ENCODE measurements around the gene MBTD1.

The MBTD1 gene

DNA sequence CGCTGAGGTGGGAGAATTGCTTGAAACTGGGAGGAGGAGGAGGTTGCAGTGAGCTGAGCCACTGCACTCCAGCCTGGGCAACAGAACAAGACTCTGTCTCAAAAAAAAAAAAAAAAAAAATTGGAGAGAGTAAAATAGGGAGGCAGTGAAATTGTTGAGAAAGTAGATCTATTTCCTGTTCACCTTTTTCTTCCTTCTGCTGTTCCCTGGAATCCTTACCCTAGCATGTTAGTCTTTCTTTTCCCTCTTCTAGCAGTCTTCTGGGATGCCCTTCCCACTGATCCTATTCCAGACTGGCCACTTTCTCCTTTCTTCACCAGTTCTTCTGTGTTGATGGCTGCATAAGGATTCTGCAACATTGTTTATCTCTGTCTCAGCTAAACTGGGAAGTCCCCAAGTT, 90.5 kb downstream of the MBTD1 start:
- H3K27me3 ChIP-seq (ENCODE audit: control insufficient read depth in 1 of 2, insufficient read depth in 2 of 2, low read length in 2 of 2): no peaks in the 10 kb centered on the region
- peaks cover 8 to 21% of the 10 kb centered on the region in 2 donors for H3K4me1 ChIP-seq (ENCODE audit: control insufficient read depth in 1 of 2, insufficient read depth in 2 of 2, low read length in 2 of 2)
- H3K36me3 ChIP-seq (ENCODE audit: control insufficient read depth in 1 of 2, insufficient read depth in 2 of 2, low read length in 2 of 2): peaks cover 10 to 44% of the 10 kb centered on the region in 2 donors
- no peak overlapping the region for H3K27ac ChIP-seq (ENCODE audit: low read depth, low read length)
- no peak overlapping the region for H3K9ac ChIP-seq (ENCODE audit: low read depth in 1 of 2, low read length in 2 of 2)
- no peaks in the 10 kb centered on the region for H3K9me3 ChIP-seq (ENCODE audit: control insufficient read depth in 1 of 2, low read length in 2 of 2)
- no peak overlapping the region for H3K4me3 ChIP-seq (ENCODE audit: low read depth in 1 of 2, low read length in 2 of 2)

DNA sequence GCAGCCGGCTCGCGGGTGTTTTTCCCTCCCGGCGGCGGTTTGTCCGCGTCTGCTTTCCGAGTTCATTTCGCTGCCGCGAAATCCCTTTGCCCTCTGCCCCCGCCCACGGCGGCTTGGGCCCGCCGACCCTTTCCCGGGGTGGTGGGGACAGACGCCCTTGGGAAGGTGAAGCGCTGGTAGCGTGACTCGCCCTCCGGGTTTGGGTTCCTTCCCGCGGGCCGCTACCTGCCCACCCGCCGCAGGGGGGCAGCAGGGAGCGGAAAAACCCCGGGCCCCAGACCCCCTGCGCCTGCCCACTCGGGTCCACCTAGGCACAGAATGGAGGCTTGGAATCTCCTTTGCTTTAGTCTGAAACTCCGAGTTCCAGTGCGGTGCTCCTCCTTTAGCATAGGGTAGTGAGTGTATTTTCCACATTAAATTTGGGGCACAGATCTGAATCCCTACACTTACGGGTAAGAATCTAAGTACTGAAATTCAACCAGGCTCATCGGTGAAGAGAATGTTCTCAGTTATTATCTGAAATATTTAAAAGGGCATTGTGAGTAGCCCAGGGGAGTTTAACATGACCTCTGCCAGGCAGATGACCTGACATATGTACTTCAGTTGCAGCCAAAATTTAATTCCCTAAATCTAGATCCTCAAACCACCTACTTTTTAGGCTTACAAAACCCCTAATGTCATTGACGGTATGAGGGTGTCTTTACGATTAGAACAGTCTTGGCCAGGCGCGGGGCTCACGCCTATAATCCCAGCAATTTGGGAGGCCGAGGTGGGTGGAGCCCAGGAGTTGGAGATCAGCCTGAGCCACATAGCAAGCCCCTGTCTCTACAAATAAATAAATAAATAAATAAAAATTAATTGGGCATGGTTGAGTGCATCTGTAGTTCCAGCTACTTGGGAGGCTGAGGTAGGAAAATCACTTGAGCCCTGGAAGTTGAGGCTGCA, 92.6 kb downstream of the MBTD1 start:
- Histone ChIP-seq H3K9ac (ENCODE audit: low read depth in 1 of 2, low read length in 2 of 2) (peak overlapping the region; percentile 71 to 99), H3K36me3 (ENCODE audit: control insufficient read depth in 1 of 2, insufficient read depth in 2 of 2, low read length in 2 of 2) (peaks cover 10 to 38% of the 10 kb centered on the region in 2 donors), H3K4me1 (ENCODE audit: control insufficient read depth in 1 of 2, insufficient read depth in 2 of 2, low read length in 2 of 2) (peaks cover 8 to 21% of the 10 kb centered on the region in 2 donors), H3K27me3 (ENCODE audit: control insufficient read depth in 1 of 2, insufficient read depth in 2 of 2, low read length in 2 of 2) (no peaks in the 10 kb centered on the region), H3K9me3 (ENCODE audit: control insufficient read depth in 1 of 2, low read length in 2 of 2) (no peaks in the 10 kb centered on the region), H3K4me3 (ENCODE audit: low read depth in 1 of 2, low read length in 2 of 2) (peak overlapping the region; percentile 73 to 95), H3K27ac (ENCODE audit: low read depth, low read length) (peak overlapping the region; percentile 94)

DNA sequence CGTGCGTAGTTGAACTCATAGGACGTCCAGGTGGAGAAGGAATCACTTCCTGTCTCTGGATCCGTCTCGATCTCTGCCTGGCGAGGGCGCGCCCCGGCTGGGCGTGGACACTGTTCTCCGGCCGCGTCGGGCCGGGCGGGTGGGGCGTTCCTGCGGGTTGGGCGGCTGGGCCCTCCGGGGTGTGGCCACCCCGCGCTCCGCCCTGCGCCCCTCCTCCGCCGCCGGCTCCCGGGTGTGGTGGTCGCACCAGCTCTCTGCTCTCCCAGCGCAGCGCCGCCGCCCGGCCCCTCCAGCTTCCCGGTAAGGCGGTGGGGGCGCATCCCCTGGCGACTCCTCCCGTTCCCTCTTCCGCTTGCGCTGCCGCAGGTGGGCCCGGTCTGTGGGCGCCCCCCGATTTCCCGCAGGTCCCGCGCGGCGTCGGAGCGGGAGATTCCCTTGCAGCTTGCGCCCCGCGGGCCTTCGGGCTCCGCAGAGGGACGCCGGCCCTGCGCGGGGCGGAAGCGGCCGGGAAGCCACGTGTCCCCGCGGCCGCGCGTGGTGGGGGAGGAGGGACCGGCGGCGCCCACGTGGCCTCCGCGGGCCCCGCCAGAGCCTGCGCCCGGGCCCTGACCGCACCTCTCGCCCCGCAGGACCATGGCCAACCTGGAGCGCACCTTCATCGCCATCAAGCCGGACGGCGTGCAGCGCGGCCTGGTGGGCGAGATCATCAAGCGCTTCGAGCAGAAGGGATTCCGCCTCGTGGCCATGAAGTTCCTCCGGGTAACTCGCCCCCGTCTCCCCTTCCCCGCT, 93.5 kb downstream of the MBTD1 start, which contains the start of gene NME2:
NME2 (plus strand) TSS at position 214 of the 789 bp plus-strand sequence; CDS start at position 634, 420 bp downstream.
- Histone ChIP-seq H3K9ac (ENCODE audit: low read depth in 1 of 2, low read length in 2 of 2) (peak within 1 kb of the TSS; percentile 80 to 99), H3K27me3 (ENCODE audit: control insufficient read depth in 1 of 2, insufficient read depth in 2 of 2, low read length in 2 of 2) (no peaks in the 10 kb centered on the region), H3K4me1 (ENCODE audit: control insufficient read depth in 1 of 2, insufficient read depth in 2 of 2, low read length in 2 of 2) (peaks cover 8 to 21% of the 10 kb centered on the region in 2 donors), H3K27ac (ENCODE audit: low read depth, low read length) (peak within 1 kb of the TSS; percentile 94), H3K9me3 (ENCODE audit: control insufficient read depth in 1 of 2, low read length in 2 of 2) (no peaks in the 10 kb centered on the region), H3K36me3 (ENCODE audit: control insufficient read depth in 1 of 2, insufficient read depth in 2 of 2, low read length in 2 of 2) (peaks cover 11 to 38% of the 10 kb centered on the region in 2 donors), H3K4me3 (ENCODE audit: low read depth in 1 of 2, low read length in 2 of 2) (peak within 1 kb of the TSS; percentile 73 to 95)

DNA sequence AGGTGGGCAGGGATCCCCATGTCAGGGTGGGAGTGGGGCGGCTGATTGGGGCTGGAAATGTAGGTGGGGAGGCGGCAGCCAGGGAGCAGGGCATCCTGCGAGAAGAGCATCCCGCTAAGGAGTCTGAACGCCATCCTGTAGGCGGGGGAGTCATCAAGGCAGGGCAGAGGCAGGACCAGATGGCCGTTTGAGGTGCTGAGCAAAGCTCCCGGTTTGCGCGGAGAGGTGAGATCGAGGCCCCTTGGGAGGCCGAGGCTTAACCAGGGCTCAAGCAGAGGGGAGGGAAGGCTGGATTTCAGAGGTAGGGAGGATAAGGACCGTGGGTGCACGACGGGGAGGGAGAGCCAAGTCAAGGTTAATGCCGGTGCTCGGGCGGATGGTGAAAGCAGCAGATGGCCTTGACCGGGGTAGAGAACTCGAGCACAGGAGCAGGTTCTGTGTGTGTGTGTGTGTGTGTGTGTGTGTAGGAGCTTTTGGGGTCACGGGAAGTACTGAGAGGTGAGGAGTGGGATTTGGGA, 94.1 kb downstream of the MBTD1 start:
- H3K9ac ChIP-seq (ENCODE audit: low read depth in 1 of 2, low read length in 2 of 2): peak overlapping the region; percentile 80 to 99
- H3K27ac ChIP-seq (ENCODE audit: low read depth, low read length): peak overlapping the region; percentile 94
- H3K9me3 ChIP-seq (ENCODE audit: control insufficient read depth in 1 of 2, low read length in 2 of 2): no peaks in the 10 kb centered on the region
- H3K4me3 ChIP-seq (ENCODE audit: low read depth in 1 of 2, low read length in 2 of 2): peak overlapping the region; percentile 73 to 95
- H3K4me1 ChIP-seq (ENCODE audit: control insufficient read depth in 1 of 2, insufficient read depth in 2 of 2, low read length in 2 of 2): peaks cover 8 to 16% of the 10 kb centered on the region in 2 donors
- peaks cover 8 to 38% of the 10 kb centered on the region in 2 donors for H3K36me3 ChIP-seq (ENCODE audit: control insufficient read depth in 1 of 2, insufficient read depth in 2 of 2, low read length in 2 of 2)
- H3K27me3 ChIP-seq (ENCODE audit: control insufficient read depth in 1 of 2, insufficient read depth in 2 of 2, low read length in 2 of 2): no peaks in the 10 kb centered on the region

DNA sequence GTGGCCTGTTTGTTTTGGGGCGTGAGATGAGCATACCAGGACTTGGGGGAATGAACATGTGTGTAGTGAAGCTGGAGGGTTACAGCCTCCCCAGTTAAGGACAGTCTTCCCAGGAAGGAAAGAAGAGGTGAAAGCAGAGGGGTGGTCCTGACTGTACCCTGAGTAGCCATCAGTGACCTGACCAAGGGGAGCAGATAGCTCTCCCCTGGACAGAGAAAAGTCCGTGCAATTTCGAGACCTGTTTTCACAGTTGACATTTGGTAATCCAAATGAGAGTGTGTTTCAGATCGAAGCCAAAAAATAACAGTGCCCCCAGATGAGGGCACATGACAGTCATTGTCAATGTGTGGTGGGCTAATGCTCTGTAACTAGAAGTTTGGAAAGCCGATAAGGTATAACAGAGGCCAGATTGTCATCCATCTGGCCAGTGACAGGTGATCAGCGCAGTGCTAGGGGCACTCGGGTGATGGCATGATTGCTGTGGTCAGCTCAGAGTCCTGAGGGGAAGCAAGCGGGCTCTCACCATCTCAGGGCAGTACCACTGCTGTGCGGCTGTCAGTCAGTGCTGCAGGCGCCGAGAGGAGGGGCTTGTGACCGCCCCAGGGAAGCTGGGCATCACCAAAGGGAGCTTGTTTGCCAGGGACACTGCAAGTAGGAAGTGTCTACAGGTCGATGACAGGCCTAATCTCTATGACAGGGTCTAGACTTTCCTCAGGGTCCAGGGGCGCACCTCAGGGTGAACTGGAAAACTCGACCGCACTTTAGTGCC, 94.8 kb downstream of the MBTD1 start:
- Histone ChIP-seq H3K9me3 (ENCODE audit: control insufficient read depth in 1 of 2, low read length in 2 of 2) (no peaks in the 10 kb centered on the region), H3K36me3 (ENCODE audit: control insufficient read depth in 1 of 2, insufficient read depth in 2 of 2, low read length in 2 of 2) (peaks cover 6 to 37% of the 10 kb centered on the region in 2 donors), H3K9ac (ENCODE audit: low read depth in 1 of 2, low read length in 2 of 2) (peak overlapping the region; percentile 80 to 99), H3K4me3 (ENCODE audit: low read depth in 1 of 2, low read length in 2 of 2) (peak overlapping the region; percentile 73 to 95), H3K27ac (ENCODE audit: low read depth, low read length) (peak overlapping the region; percentile 94), H3K27me3 (ENCODE audit: control insufficient read depth in 1 of 2, insufficient read depth in 2 of 2, low read length in 2 of 2) (no peaks in the 10 kb centered on the region), H3K4me1 (ENCODE audit: control insufficient read depth in 1 of 2, insufficient read depth in 2 of 2, low read length in 2 of 2) (peaks cover 8 to 11% of the 10 kb centered on the region in 2 donors)

DNA sequence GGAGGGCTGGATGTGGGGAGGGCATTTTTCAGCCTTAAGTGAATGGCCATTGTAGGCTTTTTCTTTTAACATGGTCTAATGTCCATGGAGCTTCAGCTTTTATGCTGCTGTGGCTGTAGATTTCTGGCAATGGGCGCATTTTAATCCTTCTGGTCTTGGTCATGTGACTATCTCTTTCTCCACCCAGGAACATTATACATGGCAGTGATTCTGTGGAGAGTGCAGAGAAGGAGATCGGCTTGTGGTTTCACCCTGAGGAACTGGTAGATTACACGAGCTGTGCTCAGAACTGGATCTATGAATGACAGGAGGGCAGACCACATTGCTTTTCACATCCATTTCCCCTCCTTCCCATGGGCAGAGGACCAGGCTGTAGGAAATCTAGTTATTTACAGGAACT, 98.3 kb downstream of the MBTD1 start:
- H3K4me1 ChIP-seq (ENCODE audit: control insufficient read depth in 1 of 2, insufficient read depth in 2 of 2, low read length in 2 of 2): peaks cover 8% of the 10 kb centered on the region in 2 donors
- H3K4me3 ChIP-seq (ENCODE audit: low read depth in 1 of 2, low read length in 2 of 2): no peak overlapping the region
- no peak overlapping the region for H3K9ac ChIP-seq (ENCODE audit: low read depth in 1 of 2, low read length in 2 of 2)
- no peak overlapping the region for H3K27ac ChIP-seq (ENCODE audit: low read depth, low read length)
- H3K27me3 ChIP-seq (ENCODE audit: control insufficient read depth in 1 of 2, insufficient read depth in 2 of 2, low read length in 2 of 2): no peaks in the 10 kb centered on the region
- no peaks in the 10 kb centered on the region for H3K9me3 ChIP-seq (ENCODE audit: control insufficient read depth in 1 of 2, low read length in 2 of 2)
- H3K36me3 ChIP-seq (ENCODE audit: control insufficient read depth in 1 of 2, insufficient read depth in 2 of 2, low read length in 2 of 2): peaks cover 9 to 31% of the 10 kb centered on the region in 2 donors

DNA sequence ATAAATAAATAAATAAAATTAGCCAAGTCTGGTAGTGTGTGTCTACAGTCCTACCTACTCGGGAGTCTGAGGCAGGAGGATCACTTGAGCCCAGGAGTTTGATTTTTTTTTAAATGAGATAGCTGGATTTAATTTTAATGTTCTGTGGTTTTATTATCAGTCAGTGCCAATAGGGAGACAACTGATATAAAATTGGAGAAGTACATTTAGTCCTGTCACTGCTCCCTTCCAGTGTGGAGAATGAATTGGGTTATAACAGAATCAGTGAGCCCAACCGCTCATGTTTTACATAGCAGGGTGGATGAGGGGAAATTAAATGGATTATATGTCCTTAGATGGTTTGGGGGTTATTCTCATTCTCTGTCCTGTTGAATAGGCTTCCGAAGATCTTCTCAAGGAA, 100.2 kb downstream of the MBTD1 start:
- Histone ChIP-seq H3K4me1 (ENCODE audit: control insufficient read depth in 1 of 2, insufficient read depth in 2 of 2, low read length in 2 of 2) (peaks cover under 1% of the 10 kb centered on the region in 2 donors), H3K27me3 (ENCODE audit: control insufficient read depth in 1 of 2, insufficient read depth in 2 of 2, low read length in 2 of 2) (no peaks in the 10 kb centered on the region), H3K27ac (ENCODE audit: low read depth, low read length) (no peak overlapping the region), H3K9me3 (ENCODE audit: control insufficient read depth in 1 of 2, low read length in 2 of 2) (no peaks in the 10 kb centered on the region), H3K4me3 (ENCODE audit: low read depth in 1 of 2, low read length in 2 of 2) (no peak overlapping the region), H3K36me3 (ENCODE audit: control insufficient read depth in 1 of 2, insufficient read depth in 2 of 2, low read length in 2 of 2) (peaks cover 15 to 31% of the 10 kb centered on the region in 2 donors), H3K9ac (ENCODE audit: low read depth in 1 of 2, low read length in 2 of 2) (no peak overlapping the region)

DNA sequence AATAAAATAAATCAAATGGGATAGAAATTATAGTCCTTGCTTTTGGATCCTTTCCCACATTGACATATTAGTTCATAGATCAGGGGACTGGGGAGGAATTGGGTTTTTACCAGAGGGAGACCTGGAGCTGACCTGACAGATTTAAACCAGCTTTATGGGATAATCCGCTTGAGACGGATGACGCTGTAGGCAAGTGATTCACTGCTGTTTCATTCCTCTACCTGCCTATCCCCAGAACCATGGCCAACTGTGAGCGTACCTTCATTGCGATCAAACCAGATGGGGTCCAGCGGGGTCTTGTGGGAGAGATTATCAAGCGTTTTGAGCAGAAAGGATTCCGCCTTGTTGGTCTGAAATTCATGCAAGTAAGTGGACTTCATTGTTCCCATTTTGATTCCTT, 104.4 kb downstream of the MBTD1 start:
- Histone ChIP-seq H3K36me3 (ENCODE audit: control insufficient read depth in 1 of 2, insufficient read depth in 2 of 2, low read length in 2 of 2) (peaks cover 9 to 15% of the 10 kb centered on the region in 2 donors), H3K4me1 (ENCODE audit: control insufficient read depth in 1 of 2, insufficient read depth in 2 of 2, low read length in 2 of 2) (peaks cover 14% of the 10 kb centered on the region in 2 donors)

DNA sequence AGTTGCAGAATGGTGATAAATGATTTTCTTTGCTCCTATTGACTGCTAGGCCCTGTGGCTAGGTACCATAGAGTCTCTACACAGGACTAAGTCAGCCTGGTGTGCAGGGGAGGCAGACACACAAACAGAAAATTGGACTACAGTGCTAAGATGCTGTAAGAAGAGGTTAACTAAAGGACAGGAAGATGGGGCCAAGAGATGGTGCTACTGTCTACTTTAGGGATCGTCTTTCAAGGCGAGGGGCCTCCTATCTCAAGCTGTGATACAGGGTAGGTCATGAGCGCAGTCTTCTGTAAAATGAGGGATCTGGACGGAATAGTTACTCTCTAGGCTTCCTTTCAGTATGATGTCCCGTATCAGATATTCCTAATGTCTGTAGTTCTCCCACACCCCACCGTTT, 105.7 kb downstream of the MBTD1 start:
- Histone ChIP-seq H3K4me3 (ENCODE audit: low read depth in 1 of 2, low read length in 2 of 2) (peak overlapping the region; percentile 89 to 98), H3K9me3 (ENCODE audit: control insufficient read depth in 1 of 2, low read length in 2 of 2) (no peaks in the 10 kb centered on the region), H3K27me3 (ENCODE audit: control insufficient read depth in 1 of 2, insufficient read depth in 2 of 2, low read length in 2 of 2) (no peaks in the 10 kb centered on the region), H3K27ac (ENCODE audit: low read depth, low read length) (no peak overlapping the region), H3K4me1 (ENCODE audit: control insufficient read depth in 1 of 2, insufficient read depth in 2 of 2, low read length in 2 of 2) (peaks cover 14% of the 10 kb centered on the region in 2 donors), H3K36me3 (ENCODE audit: control insufficient read depth in 1 of 2, insufficient read depth in 2 of 2, low read length in 2 of 2) (peaks cover 8 to 9% of the 10 kb centered on the region in 2 donors), H3K9ac (ENCODE audit: low read depth in 1 of 2, low read length in 2 of 2) (peak overlapping the region; percentile 70 to 92)

More for the DNA sequence above, 104.4 kb downstream of the MBTD1 start:
- no peak overlapping the region for H3K27ac ChIP-seq (ENCODE audit: low read depth, low read length)
- H3K27me3 ChIP-seq (ENCODE audit: control insufficient read depth in 1 of 2, insufficient read depth in 2 of 2, low read length in 2 of 2): no peaks in the 10 kb centered on the region
- H3K9ac ChIP-seq (ENCODE audit: low read depth in 1 of 2, low read length in 2 of 2): no peak overlapping the region
- no peaks in the 10 kb centered on the region for H3K9me3 ChIP-seq (ENCODE audit: control insufficient read depth in 1 of 2, low read length in 2 of 2)
- no peak overlapping the region for H3K4me3 ChIP-seq (ENCODE audit: low read depth in 1 of 2, low read length in 2 of 2)
